ENCODE measurements around the gene NEXN. TPM values are rescaled to one million over a fixed set of nuclear protein-coding genes. Genes with fewer than 3 reads are reported as not detected.

Gene NEXN
- total and polyA plus RNA-seq, 2 experiments from 2014 or later, result 2.6 to 11.8 TPM

GRCh38 chr1:77926561-77927357 lies 38.3 kb downstream of the NEXN start (continued):
- TF ChIP-seq ZNF462 (CRISPR knock-in tag; IDR thresholded peaks at IDR 0.05) (no peak), EZH2phosphoT487 (IDR thresholded peaks at IDR 0.05; ENCODE audit: unreplicated experiment) (no peak), STAT1 (IDR thresholded peaks at IDR 0.05; ENCODE audit: unreplicated experiment) (no peak), EZH2 (IDR thresholded peaks at IDR 0.05; ENCODE audit: low read depth, unreplicated experiment) (no peak), CREB1 (CRISPR knock-in tag; IDR thresholded peaks at IDR 0.05; ENCODE audit: low read depth) (no peak), JUNB (IDR thresholded peaks at IDR 0.05; ENCODE audit: unreplicated experiment) (no peak), POLR2AphosphoS5 (IDR thresholded peaks at IDR 0.05; ENCODE audit: low read depth) (no peak), NANOG (IDR thresholded peaks at IDR 0.05; ENCODE audit: borderline replicate concordance) (no peak), REST (IDR thresholded peaks at IDR 0.05; ENCODE audit: unreplicated experiment) (no peak)

Measured in GM23338 (cell line).